H1 (cell line): Measurements from ENCODE around the gene RGS9. TPM values are rescaled to one million over a fixed set of nuclear protein-coding genes. Genes with fewer than 3 reads are reported as not detected.

Experiments used
- CTCF ChIA-PET: fragments of 300-600 bp; sonication (Branson Sonifier 250); formaldehyde crosslinking; loops from one replicate; lab custom pipeline; 2021; ENCODE audit not compliant: partially characterized antibody; lab: Charles Lee
- POLR2A ChIA-PET: fragments of 300-600 bp; sonication (Branson Sonifier 250); formaldehyde crosslinking; loops from one replicate; lab custom pipeline; 2021; ENCODE audit warnings: inconsistent platforms; ENCODE audit not compliant: partially characterized antibody; lab: Charles Lee
- DNase-seq, 2 experiments: peaks; one replicate each; pipeline versions ENCODE4 v3.0.0 to v3.0.0-alpha.2; 2010 to 2022; ENCODE audit warnings: low spot score in 2 of 2, low read depth in 1 of 2, mixed read lengths in 1 of 2
- FAIRE-seq: peaks from 2 replicates; lab custom pipeline; 2011; peaks lifted over from hg19 to GRCh38; lab: Jason Lieb, UNC
- H2AFZ ChIP-seq: 2 replicates; pipeline ENCODE4 v1.8.1; 2012; ENCODE audit warnings: low read length, inconsistent platforms
- H2AK5ac ChIP-seq: 2 replicates; pipeline ENCODE4 v1.6.1; 2013; ENCODE audit warnings: low read depth, low read length
- H2BK120ac ChIP-seq: replicated peaks from 2 replicates; pipeline ENCODE3; 2013; ENCODE audit warnings: low read depth, low read length, inconsistent platforms
- H2BK12ac ChIP-seq: 2 replicates; pipeline ENCODE4 v1.6.1; 2013; ENCODE audit warnings: low read depth, low read length
- H2BK15ac ChIP-seq: 2 replicates; pipeline ENCODE4 v1.6.1; 2013; ENCODE audit warnings: low read length
- H2BK20ac ChIP-seq: 2 replicates; pipeline ENCODE4 v1.6.1; 2013; ENCODE audit warnings: low read length
- H2BK5ac ChIP-seq: 2 replicates; pipeline ENCODE4 v1.6.1; 2013; ENCODE audit warnings: low read depth, low read length
- H3K14ac ChIP-seq: 2 replicates; pipeline ENCODE4 v1.6.1; 2013; ENCODE audit warnings: inconsistent platforms; ENCODE audit not compliant: insufficient read length
- H3K18ac ChIP-seq: 2 replicates; pipeline ENCODE4 v1.6.1; 2013; ENCODE audit warnings: low read length; ENCODE audit errors: extremely low read depth
- H3K23ac ChIP-seq: 2 replicates; pipeline ENCODE4 v1.6.1; 2013; ENCODE audit warnings: inconsistent platforms; ENCODE audit not compliant: insufficient read length
- H3K23me2 ChIP-seq: 2 replicates; pipeline ENCODE4 v1.6.1; 2013; ENCODE audit warnings: low read depth, low read length
- H3K27ac ChIP-seq: 2 replicates; pipeline ENCODE4 v1.6.1; 2011; ENCODE audit warnings: low read depth, low read length, inconsistent platforms
- H3K27me3 ChIP-seq, 4 experiments: replicated peaks in 1 of 4; 1 replicate in 1 of 4; 2 replicates in 3 of 4; pipeline versions ENCODE4 v1.6.1 to v1.8.1; 2011 to 2013; ENCODE audit warnings: low read length in 3 of 4, mild to moderate bottlenecking in 3 of 4, inconsistent platforms in 2 of 4, mixed read lengths in 2 of 4, moderate library complexity in 1 of 4; ENCODE audit not compliant: control insufficient read depth in 3 of 4, insufficient read depth in 3 of 4; ENCODE audit errors: extremely low read depth in 1 of 4
- H3K36me3 ChIP-seq, 4 experiments: 2 replicates each; pipeline versions ENCODE4 v1.6.1 to v1.8.1; 2011 to 2013; ENCODE audit warnings: mild to moderate bottlenecking in 4 of 4, low read length in 3 of 4, moderate library complexity in 2 of 4, control low read depth in 1 of 4, inconsistent platforms in 1 of 4; ENCODE audit not compliant: insufficient read depth in 4 of 4, control insufficient read depth in 2 of 4
- H3K4ac ChIP-seq: replicated peaks from 2 replicates; pipeline ENCODE3; 2013; ENCODE audit warnings: low read length, low read depth, mixed read lengths, inconsistent platforms; ENCODE audit not compliant: insufficient read length
- H3K4me1 ChIP-seq, 4 experiments: replicated peaks in 1 of 4; 1 replicate in 1 of 4; 2 replicates in 3 of 4; pipeline versions ENCODE4 v1.6.1 to v1.8.1; 2011 to 2013; ENCODE audit warnings: low read length in 3 of 4, inconsistent platforms in 2 of 4, mixed read lengths in 1 of 4; ENCODE audit not compliant: insufficient read depth in 4 of 4, control insufficient read depth in 3 of 4
- H3K4me2 ChIP-seq, 2 experiments: 2 replicates each; pipeline versions ENCODE4 v1.6.1 to v1.8.1; 2011 to 2013; ENCODE audit warnings: low read depth in 2 of 2, low read length in 2 of 2, control low read depth in 1 of 2, inconsistent platforms in 1 of 2, mild to moderate bottlenecking in 1 of 2; ENCODE audit not compliant: insufficient read depth in 1 of 2
- H3K4me3 ChIP-seq, 4 experiments: fragments of 200-600, 300-600 bp in 1 of 4; sonication (generic), shearing (Covaris generic), sonication (Bioruptor Twin) in 1 of 4; 2 replicates each; pipeline versions ENCODE4 v1.5.1 to v1.8.1; 2011 to 2016; ENCODE audit warnings: low read length in 4 of 4, low read depth in 3 of 4, control low read depth in 2 of 4, inconsistent platforms in 2 of 4, mild to moderate bottlenecking in 2 of 4, mixed read lengths in 1 of 4, moderate library complexity in 1 of 4; ENCODE audit not compliant: insufficient read depth in 2 of 4; ENCODE audit errors: extremely low read depth in 1 of 4
- H3K56ac ChIP-seq: replicated peaks from 2 replicates; pipeline ENCODE3; 2013; ENCODE audit warnings: low read depth, mild to moderate bottlenecking, mixed read lengths, low read length, inconsistent platforms; ENCODE audit not compliant: insufficient read length
- H3K79me1 ChIP-seq: 2 replicates; pipeline ENCODE4 v1.6.1; 2013; ENCODE audit warnings: low read depth, low read length, control low read depth
- H3K79me2 ChIP-seq, 2 experiments: 2 replicates each; pipeline versions ENCODE4 v1.6.1 to v1.8.1; 2012 to 2013; ENCODE audit warnings: low read length in 2 of 2, mild to moderate bottlenecking in 2 of 2, inconsistent platforms in 1 of 2; ENCODE audit not compliant: insufficient read depth in 2 of 2, control insufficient read depth in 1 of 2
- H3K9ac ChIP-seq, 4 experiments: replicated peaks in 1 of 4; 1 replicate in 1 of 4; 2 replicates in 3 of 4; pipeline versions ENCODE4 v1.6.1 to v1.8.1; 2011 to 2013; ENCODE audit warnings: low read depth in 3 of 4, low read length in 3 of 4, control low read depth in 2 of 4, mild to moderate bottlenecking in 2 of 4, moderate library complexity in 2 of 4, inconsistent platforms in 1 of 4; ENCODE audit errors: extremely low read depth in 1 of 4
- H3K9me3 ChIP-seq, 2 experiments: 2 replicates each; pipeline versions ENCODE4 v1.6.1 to v1.8.1; 2012 to 2013; ENCODE audit warnings: mild to moderate bottlenecking in 2 of 2, moderate library complexity in 2 of 2, control low read depth in 1 of 2, inconsistent platforms in 1 of 2, low read depth in 1 of 2, low read length in 1 of 2, mixed read lengths in 1 of 2; ENCODE audit not compliant: insufficient read depth in 2 of 2
- H4K20me1 ChIP-seq, 2 experiments: replicated peaks in 1 of 2; 2 replicates each; pipeline versions ENCODE3 to v1.8.1; 2011 to 2013; ENCODE audit warnings: inconsistent platforms in 2 of 2, low read length in 2 of 2, mild to moderate bottlenecking in 1 of 2; ENCODE audit not compliant: insufficient read depth in 2 of 2, control insufficient read depth in 1 of 2
- H4K5ac ChIP-seq: 2 replicates; pipeline ENCODE4 v1.6.1; 2013; ENCODE audit warnings: low read length, low read depth, mixed read lengths, inconsistent platforms; ENCODE audit not compliant: insufficient read length
- H4K8ac ChIP-seq: 2 replicates; pipeline ENCODE4 v1.8.0; 2013; ENCODE audit warnings: mild to moderate bottlenecking, moderate library complexity, low read length, inconsistent platforms; ENCODE audit not compliant: insufficient read depth; ENCODE audit errors: extremely low read depth
- H4K91ac ChIP-seq: replicated peaks from 2 replicates; pipeline ENCODE3; 2013; ENCODE audit warnings: low read length, mixed read lengths, inconsistent platforms; ENCODE audit not compliant: insufficient read length
- CEBPB ChIP-seq: IDR thresholded peaks from 2 replicates; pipeline ENCODE4 v1.6.1; 2012; ENCODE audit warnings: low read depth, low read length
- CTCF ChIP-seq, 3 experiments: IDR thresholded peaks; 1 replicate in 2 of 3; 2 replicates in 1 of 3; pipeline versions ENCODE4 v1.5.1 to v1.6.1; 2011; ENCODE audit warnings: low read length in 3 of 3, mild to moderate bottlenecking in 3 of 3, inconsistent platforms in 2 of 3, low read depth in 1 of 3, moderate library complexity in 1 of 3; ENCODE audit not compliant: insufficient read depth in 1 of 3; ENCODE audit errors: control extremely low read depth in 1 of 3
- JUN ChIP-seq: IDR thresholded peaks from 2 replicates; pipeline ENCODE4 v1.6.1; 2011; ENCODE audit warnings: low read depth, mild to moderate bottlenecking, improper control_type of control experiment, low read length
- RAD21 ChIP-seq, 2 experiments: IDR thresholded peaks in 1 of 2; conservative IDR thresholded peaks in 1 of 2; 2 replicates each; pipeline ENCODE4 v1.6.1; 2011; ENCODE audit warnings: low read depth in 2 of 2, low read length in 2 of 2, improper control_type of control experiment in 1 of 2, inconsistent platforms in 1 of 2, mild to moderate bottlenecking in 1 of 2, moderate library complexity in 1 of 2
- SIN3A ChIP-seq, 2 experiments: IDR thresholded peaks in 1 of 2; conservative IDR thresholded peaks in 1 of 2; 2 replicates each; pipeline ENCODE4 v1.6.1; 2011 to 2012; ENCODE audit warnings: low read length in 2 of 2, improper control_type of control experiment in 1 of 2, low read depth in 1 of 2, mild to moderate bottlenecking in 1 of 2
- TEAD4 ChIP-seq: IDR thresholded peaks from 2 replicates; pipeline ENCODE4 v1.6.1; 2012; ENCODE audit warnings: low read depth, low read length, inconsistent platforms, mixed read lengths
- whole genome bisulfite sequencing, 2 experiments: shearing (Covaris generic) in 1 of 2; methylation state at CpG; one replicate each; pipeline versions ENCODE4 v1.1.6 to v1.1.7; 2013 to 2015; ENCODE audit warnings: low lambda C conversion rate in 2 of 2, mixed read lengths in 2 of 2, inconsistent platforms in 1 of 2, low coverage in 1 of 2, missing lambda C conversion rate in 1 of 2; ENCODE audit not compliant: insufficient replicate concordance in 2 of 2, insufficient coverage in 1 of 2, insufficient read length in 1 of 2; ENCODE audit errors: extremely low coverage in 1 of 2, missing lambda C conversion rate in 1 of 2; 5-methylcytosine and 5-hydroxymethylcytosine counted together
- polyA plus RNA-seq, 7 experiments: library from polyadenylated mRNA; depleted of rRNA in 3 of 7; stranded (reverse) in 5 of 7; unstranded in 2 of 7; fragments of >200 nt in 5 of 7; fragments of 200-250 nt in 2 of 7; gene quantifications; 1 replicate in 5 of 7; 2 replicates in 1 of 7; 4 replicates in 1 of 7; pipeline versions ENCODE4 v1.2.1 to v1.2.3, GENCODE V29; 2011 to 2013; ENCODE audit warnings: missing spikeins in 2 of 7, mixed read lengths in 2 of 7
- total RNA-seq: library from RNA; stranded (reverse); fragmentation: NEBNext Ultra II Directional; extraction: Animal tissue kit (Norgen Biotek cat#: 25700); gene quantifications from 2 replicates; pipeline ENCODE4 v1.2.1, GENCODE V29; 2021

RGS9 gene
- total and polyA plus RNA-seq, 2 of the 8 experiments (the other 6 are each of a cell fraction or from before 2014, with no cell fraction given) = 8.9 to 20.5 TPM

- Histone ChIP-seq H4K91ac (no peak overlapping the region), H3K4me3 (no peak overlapping the region), H3K27me3 (no peaks in the 10 kb centered on the region), H3K4ac (no peak overlapping the region), H3K23me2 (no peaks in the 10 kb centered on the region; the same call in 1 of the 2 replicates), H2BK15ac (no peak overlapping the region), H3K9me3 (no peaks in the 10 kb centered on the region), H3K14ac (no peak overlapping the region), H4K5ac (no peak overlapping the region), H4K20me1 (no peaks in the 10 kb centered on the region), H2AFZ (no peak overlapping the region), H3K23ac (no peak overlapping the region), H2BK120ac (no peak overlapping the region), H3K27ac (no peak overlapping the region), H3K18ac (no peak overlapping the region), H4K8ac (no peak overlapping the region), H3K9ac (no peak overlapping the region), H3K36me3 (no peaks in the 10 kb centered on the region), H2AK5ac (no peak overlapping the region), H2BK20ac (no peak overlapping the region), H3K4me1 (no peaks in the 10 kb centered on the region), H3K79me1 (no peaks in the 10 kb centered on the region), H2BK5ac (no peak overlapping the region), H3K56ac (no peak overlapping the region), H2BK12ac (no peak overlapping the region), H3K79me2 (no peaks in the 10 kb centered on the region), H3K4me2 (no peak overlapping the region)
- 75% methylated on average over 4 of the region's 4 CpGs; no CpG with 5 or more reads in 1 of the 2 experiments for WGBS, 2 experiments
- TF ChIP-seq RAD21 (IDR thresholded peaks at IDR 0.05 in 1 of 2, conservative IDR thresholded peaks at IDR 0.05 in 1 of 2; ENCODE audit: low read depth in 2 of 2, low read length in 2 of 2) (peak; percentile 42 to 57; a peak in 3 of 4 replicates), CTCF (IDR thresholded peaks at IDR 0.05; ENCODE audit: control extremely low read depth in 1 of 3, insufficient read depth in 1 of 3, low read depth in 1 of 3, low read length in 3 of 3) (peak; percentile 55 to 71 (median 69)), SIN3A (conservative IDR thresholded peaks at IDR 0.05 in 1 of 2, IDR thresholded peaks at IDR 0.05 in 1 of 2; ENCODE audit: low read depth in 1 of 2, low read length in 2 of 2) (0 out of 4 replicates have a peak, but pooled peaks of 1 of the 2 experiments have one; percentile 65), JUN (no peak), CEBPB (no peak), TEAD4 (peak; percentile 35; the same call in 1 of the 2 replicates)
- FAIRE-seq (no peak), DNase-seq (peak in 1 of 2 experiments; percentile 52)
- ChIA-PET POLR2A (no interaction called here), CTCF (interaction anchor here (0.5 to 2.7 kb wide), 13 partner anchors 9 to 883 kb away, joined by 3 to 11 read pairs (median 4); no protein-coding TSS in a partner anchor)
These were observed 124.0 kb downstream of the RGS9 start for GRCh38 chr17:65261152-65261551.
